GM18951 (cell line): ENCODE measurements around the gene PDX1.

ENCODE experiments used
- POLR2A ChIP-seq: IDR thresholded peaks from 4 replicates; pipeline ENCODE4 v1.6.1; 2011; ENCODE audit warnings: mild to moderate bottlenecking; ENCODE audit not compliant: insufficient read length, insufficient read depth; ENCODE audit errors: extremely low read depth
- in situ Hi-C: fragments of 300-500 bp; cut with MboI; formaldehyde crosslinking; loops from one replicate; pipeline ENCODE4 v1.12.0; 2022; ENCODE audit warnings: low sequenced_read_pairs, mixed read lengths, inconsistent platforms; ENCODE audit not compliant: unreplicated experiment

PDX1 gene

GRCh38 chr13:27971776-27972477 lies 52.1 kb downstream of the PDX1 start:
- no peak for TF ChIP-seq POLR2A
- in situ Hi-C loops = loop anchor here (25.0 kb wide), 1 partner anchor 585 kb away; no protein-coding TSS in a partner anchor

GRCh38 chr13:27972478-27972820 lies 52.6 kb downstream of the PDX1 start:
- in situ Hi-C loops = loop anchor here (25.0 kb wide), 1 partner anchor 585 kb away; no protein-coding TSS in a partner anchor
- no peak for TF ChIP-seq POLR2A

- in situ Hi-C loops = loop anchor here (25.0 kb wide), 1 partner anchor 586 kb away; no protein-coding TSS in a partner anchor
- TF ChIP-seq POLR2A = no peak
These were observed 53.5 kb downstream of the PDX1 start for GRCh38 chr13:27973291-27973690.

GRCh38 chr13:27973961-27974662 lies 54.3 kb downstream of the PDX1 start:
- no peak for TF ChIP-seq POLR2A
- in situ Hi-C loops = loop anchor here (25.0 kb wide), 1 partner anchor 587 kb away; no protein-coding TSS in a partner anchor
